GM10248 (cell line): Measurements from ENCODE around the gene ZER1.
"Not testable (repeated sequence)": the region's sequence is repeated elsewhere in the genome, so short reads cannot be mapped to it uniquely, and the experiment has no call there.

Experiments used
- CTCF ChIA-PET: fragments of 300-600 bp; sonication (Branson Sonifier 250); formaldehyde crosslinking; extraction: SDS; loops from one replicate; lab custom pipeline; 2021; ENCODE audit warnings: antibody characterized with exemption; lab: Yijun Ruan, JAX
- POLR2A ChIA-PET: fragments of 350-650 bp; sonication (Branson Sonifier 250); formaldehyde crosslinking; extraction: SDS; loops from one replicate; lab custom pipeline; 2020; ENCODE audit warnings: antibody characterized with exemption; lab: Yijun Ruan, JAX
- DNase-seq: peaks from one replicate; pipeline ENCODE4 v3.0.0; 2012; ENCODE audit errors: extremely low spot score
- TF ChIP-seq, protein P1 (sequence below): IDR thresholded peaks from 2 replicates; pipeline ENCODE4 v1.5.1; 2012; ENCODE audit warnings: mild to moderate bottlenecking, low read depth; ENCODE audit errors: extremely low read depth, missing control alignments, control extremely low read depth

ZER1 gene

DNA sequence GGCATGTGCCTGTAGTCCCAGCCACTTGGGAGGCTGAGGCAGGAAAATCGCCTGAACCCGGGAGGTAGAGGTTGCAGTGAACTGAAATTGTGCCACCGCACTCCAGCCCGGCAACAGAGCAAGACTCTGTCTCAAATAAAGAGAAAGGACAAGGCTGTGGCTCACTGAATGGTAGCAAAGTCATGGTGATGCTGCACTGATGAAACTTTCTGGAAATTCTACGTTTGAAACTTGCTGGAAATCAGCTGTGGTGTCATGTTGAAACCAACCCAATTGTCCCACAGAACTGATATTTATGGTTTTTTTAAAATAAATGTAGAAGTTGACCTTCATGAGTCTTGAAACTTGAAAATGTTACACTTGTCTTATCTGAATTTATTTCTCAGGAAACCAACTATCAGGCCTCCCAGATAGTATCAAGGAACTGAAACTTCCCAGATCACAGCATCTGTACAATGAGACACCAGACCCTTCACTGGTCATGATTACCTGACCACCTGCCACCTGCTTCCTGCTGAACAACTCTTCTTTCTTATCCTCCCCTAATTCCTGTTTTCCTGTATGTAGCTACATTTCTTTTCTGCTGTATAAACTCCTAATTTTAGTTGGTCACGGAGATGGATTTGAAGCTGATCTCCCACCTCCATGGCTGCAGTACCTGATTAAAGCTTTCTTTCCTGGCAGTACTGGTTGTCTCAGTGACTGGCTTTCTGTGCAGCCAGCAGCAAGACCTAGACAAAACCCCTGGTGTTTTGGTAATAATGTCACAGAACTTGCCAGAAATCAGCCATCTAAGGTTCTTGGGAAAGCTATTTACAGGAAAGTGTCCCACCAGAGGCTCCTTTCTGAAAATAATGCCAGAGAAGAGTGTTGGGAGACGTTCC lies 9.7 kb upstream of the ZER1 start:
- POLR2A ChIA-PET, result no interaction called here

DNA sequence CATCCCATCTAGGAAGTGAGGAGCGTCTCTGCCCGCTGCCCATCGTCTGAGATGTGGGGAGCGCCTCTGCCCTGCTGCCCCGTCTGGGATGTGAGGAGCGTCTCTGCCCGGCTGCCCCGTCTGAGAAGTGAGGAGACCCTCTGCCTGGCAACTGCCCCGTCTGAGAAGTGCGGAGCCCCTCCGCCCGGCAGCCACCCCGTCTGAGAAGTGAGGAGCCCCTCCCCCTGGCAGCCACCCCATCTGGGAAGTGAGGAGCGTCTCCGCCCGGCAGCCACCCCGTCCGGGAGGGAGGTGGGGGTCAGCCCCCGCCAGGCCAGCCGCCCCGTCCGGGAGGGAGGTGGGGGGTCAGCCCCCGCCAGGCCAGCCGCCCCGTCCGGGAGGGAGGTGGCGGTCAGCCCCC lies 8.4 kb upstream of the ZER1 start:
- DNase-seq, POLR2A ChIA-PET, CTCF ChIA-PET: not testable (repeated sequence)

More for the DNA sequence above, 9.7 kb upstream of the ZER1 start:
- CTCF ChIA-PET, result interaction anchor here (0.9 to 2.0 kb wide), 4 partner anchors 11 to 82 kb away, joined by 3 to 9 read pairs (median 3); partner anchors contain the start of gene ENDOG
- TF ChIP-seq, protein P1, sequence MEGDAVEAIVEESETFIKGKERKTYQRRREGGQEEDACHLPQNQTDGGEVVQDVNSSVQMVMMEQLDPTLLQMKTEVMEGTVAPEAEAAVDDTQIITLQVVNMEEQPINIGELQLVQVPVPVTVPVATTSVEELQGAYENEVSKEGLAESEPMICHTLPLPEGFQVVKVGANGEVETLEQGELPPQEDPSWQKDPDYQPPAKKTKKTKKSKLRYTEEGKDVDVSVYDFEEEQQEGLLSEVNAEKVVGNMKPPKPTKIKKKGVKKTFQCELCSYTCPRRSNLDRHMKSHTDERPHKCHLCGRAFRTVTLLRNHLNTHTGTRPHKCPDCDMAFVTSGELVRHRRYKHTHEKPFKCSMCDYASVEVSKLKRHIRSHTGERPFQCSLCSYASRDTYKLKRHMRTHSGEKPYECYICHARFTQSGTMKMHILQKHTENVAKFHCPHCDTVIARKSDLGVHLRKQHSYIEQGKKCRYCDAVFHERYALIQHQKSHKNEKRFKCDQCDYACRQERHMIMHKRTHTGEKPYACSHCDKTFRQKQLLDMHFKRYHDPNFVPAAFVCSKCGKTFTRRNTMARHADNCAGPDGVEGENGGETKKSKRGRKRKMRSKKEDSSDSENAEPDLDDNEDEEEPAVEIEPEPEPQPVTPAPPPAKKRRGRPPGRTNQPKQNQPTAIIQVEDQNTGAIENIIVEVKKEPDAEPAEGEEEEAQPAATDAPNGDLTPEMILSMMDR, result no peak
- no peak for DNase-seq

DNA sequence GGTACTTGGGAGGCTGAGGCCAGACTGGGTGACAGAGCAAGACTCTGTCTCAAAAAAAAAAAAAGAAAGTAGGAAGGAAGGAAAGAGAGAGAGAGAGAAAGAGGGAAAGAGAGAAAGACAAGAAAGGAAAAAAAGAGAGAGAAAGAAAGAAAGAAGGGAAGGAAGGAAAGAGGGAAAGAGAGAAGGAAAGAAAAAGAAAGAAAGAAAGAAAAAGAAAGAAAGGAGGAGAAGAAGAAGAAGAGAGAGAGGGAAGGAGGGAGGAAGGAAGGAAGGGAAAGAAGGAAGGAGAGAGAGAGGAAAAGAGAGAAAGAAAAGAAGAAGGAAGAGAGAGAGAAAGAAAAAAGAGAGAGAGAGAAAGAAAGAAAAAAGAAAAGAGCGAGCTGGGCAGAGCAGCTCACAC lies 3.1 kb upstream of the ZER1 start:
- POLR2A ChIA-PET, result no interaction called here
- no peak for DNase-seq
- TF ChIP-seq, protein P1, result no peak
- CTCF ChIA-PET, result no interaction called here

DNA sequence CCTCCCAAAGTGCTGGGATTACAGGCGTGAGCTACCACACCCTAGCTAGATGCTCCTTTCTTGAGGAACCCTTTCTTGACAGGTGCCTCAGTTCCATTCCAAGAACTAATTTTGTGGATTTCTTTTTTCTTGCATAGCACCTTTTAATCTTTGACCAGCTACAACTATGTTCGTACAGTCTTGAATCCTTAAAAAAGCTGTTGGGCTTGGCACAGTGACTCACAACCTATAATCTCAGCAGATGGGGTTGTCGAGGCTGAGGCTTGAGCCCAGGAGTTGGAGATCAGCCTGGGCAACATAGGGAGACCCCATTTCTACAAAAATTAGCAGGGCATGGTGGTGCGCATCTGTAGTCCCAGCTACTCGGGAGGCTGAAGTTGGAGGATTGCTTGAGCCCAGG lies 1.3 kb upstream of the ZER1 start:
- no peak for DNase-seq
- ChIA-PET CTCF (interaction anchor here (2.0 kb wide), 1 partner anchor 71 kb away, joined by 5 read pairs; the partner anchor contains the start of gene PKN3), POLR2A (interaction anchor here (0.7 kb wide), 1 partner anchor 47 kb away, joined by 3 read pairs; no protein-coding TSS in a partner anchor)
- TF ChIP-seq, protein P1, result no peak

DNA sequence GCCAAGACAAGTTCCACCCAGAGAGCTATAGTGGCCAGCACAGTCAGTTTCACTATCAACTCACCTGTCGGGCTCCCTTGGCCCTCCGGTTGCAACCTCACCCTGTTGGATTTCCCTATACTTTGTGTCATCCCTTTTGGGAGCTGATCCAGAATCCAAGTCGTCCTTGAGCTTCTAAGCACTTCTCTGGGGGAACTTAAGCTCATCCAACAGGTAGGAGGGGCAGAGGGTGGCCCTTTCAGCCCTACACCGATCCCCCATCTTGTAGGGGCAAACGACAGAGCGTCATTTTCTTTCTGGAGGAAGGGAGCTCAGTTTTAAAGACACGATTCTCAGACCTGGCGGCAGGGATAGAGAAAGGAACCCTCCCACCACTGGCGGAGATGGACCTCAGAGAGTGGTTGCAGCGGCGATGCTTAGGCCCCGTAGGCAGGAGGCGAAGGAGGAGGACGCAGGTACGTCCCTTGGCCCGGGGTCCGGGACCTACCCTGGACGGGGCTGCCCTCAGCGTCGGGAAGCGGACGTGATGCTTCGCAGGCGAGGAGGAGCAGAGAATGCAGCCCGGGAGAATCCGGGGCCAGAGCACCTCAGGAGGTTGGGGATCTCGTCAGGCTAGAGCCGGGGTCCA lies 519 bp downstream of the ZER1 start:
- CTCF ChIA-PET, result interaction anchor here (0.8 to 2.5 kb wide), 7 partner anchors 11 to 157 kb away, joined by 3 to 9 read pairs (median 3); partner anchors contain the start of gene ENDOG
- TF ChIP-seq, protein P1, result no peak
- DNase-seq, result peak; percentile 38
- POLR2A ChIA-PET, result interaction anchor here (1.4 kb wide), 1 partner anchor 218 kb away, joined by 4 read pairs; the partner anchor contains the start of gene SPTAN1

DNA sequence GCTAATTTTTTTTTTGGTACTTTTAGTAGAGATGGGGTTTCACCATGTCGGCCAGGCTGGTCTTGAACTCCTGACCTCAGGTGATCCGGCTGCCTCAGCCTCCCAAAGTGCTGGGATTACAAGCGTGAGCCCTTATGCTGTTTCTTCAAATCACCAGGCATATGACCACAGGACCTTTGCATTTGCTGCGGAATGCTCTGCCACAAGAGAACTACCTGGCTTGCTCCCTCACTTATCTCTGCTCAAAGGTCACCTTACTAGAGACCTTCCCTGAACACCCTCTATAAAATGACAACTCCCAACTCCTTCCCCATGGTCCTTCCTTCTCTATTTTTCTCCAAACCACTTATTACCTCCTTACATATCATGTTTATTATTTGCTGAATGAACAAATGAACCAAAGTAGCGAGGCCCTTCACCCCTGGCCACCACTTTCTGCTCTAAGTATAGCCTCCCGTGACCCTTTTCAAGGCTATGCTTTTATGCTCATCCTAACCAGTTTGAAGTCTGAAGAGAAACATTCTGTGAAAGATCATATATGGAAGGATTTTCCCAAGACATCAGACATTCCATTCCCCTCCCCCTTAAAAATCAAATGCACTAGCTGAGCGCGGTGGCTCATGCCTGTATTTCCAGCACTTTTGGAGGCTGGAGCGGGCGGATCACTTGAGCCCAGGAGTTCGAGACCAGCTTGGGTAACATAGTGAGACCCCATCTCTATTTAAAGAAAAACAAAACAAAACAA lies 1.3 kb downstream of the ZER1 start:
- no peak for DNase-seq
- ChIA-PET POLR2A (interaction anchor here (1.4 kb wide), 1 partner anchor 218 kb away, joined by 4 read pairs; the partner anchor contains the start of gene SPTAN1), CTCF (interaction anchor here (0.8 to 2.5 kb wide), 5 partner anchors 11 to 158 kb away, joined by 3 to 9 read pairs (median 3); partner anchors contain the start of gene ENDOG)
- TF ChIP-seq, protein P1, result no peak
